GM10847 (cell line): ENCODE results near the gene FBXL20.

Experiments
- POLR2A ChIP-seq: IDR thresholded peaks from 2 replicates; pipeline ENCODE4 v1.6.1; 2011; ENCODE audit not compliant: insufficient read length; ENCODE audit errors: extremely low read depth

Gene FBXL20

DNA sequence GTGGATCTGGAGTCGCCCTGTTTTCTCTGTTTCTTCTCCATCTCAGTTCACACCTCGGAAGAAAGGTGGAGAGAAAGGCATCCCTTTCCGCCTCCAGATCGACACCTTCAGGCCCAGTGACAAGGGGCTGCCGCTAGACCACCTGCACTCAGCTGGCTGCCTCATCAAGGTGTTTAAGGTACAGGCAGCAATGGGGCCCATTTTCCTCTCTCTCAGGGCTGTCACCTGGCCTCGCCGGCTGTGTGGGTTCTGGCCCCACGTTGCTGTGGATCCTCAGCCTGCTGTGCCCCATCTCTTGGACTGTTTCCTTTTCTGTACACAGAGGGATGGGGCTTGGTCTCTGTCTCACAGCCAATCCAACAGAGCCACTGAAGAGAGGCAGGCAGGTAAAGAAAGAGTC is 158.3 kb downstream of the FBXL20 start:
- TF ChIP-seq POLR2A: no peak

DNA sequence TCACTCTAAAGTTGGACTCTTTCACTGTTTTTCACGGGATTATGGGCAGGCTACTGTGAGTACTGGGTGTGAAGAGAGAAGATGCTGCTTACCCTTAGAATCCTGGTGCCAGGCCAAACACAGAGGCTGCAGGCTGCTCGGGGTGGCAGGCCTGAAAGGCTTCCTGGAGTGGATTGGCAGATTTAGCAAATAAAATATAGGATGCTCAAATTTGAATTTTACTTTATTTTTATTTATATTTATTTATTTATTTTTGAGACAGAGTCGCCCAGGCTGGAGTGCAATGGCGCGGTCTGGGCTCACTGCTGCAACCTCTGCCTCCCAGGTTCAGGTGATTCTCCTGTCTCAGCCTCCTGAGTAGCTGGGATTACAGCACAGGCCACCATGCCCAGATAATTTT is 160.8 kb downstream of the FBXL20 start:
- no peak for TF ChIP-seq POLR2A

DNA sequence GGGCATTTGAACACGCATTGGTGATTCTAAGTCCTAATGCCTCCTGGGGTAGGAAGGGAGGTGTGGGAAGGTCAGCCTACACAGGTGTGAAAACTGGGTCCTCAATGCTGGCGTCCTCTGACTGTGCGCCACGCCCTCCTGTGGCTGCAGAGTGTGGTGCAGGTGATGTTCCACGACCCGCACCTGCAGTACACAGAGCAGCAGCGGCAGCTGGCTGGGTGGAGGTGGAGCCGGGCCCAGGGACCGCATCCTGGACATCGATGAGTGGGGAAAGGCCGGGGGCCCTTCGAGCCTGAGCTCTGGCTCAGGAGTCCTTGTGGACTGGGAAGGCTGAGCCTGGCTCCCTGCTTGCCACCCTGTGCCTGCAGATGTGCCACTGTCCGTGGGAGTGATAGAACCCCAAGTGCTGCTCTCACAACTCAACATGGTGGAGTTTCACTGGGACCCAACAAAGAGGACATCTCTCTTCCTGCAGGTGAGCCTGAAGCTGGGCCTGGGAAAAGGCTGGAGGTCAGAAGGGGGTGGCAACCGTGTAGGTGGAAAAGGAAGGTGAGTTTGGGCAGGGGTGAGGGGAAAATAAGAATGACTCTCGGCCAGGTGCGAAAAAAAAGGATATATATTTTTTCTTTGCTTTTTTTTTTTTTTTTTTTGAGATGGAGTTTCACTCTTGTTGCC is 161.6 kb downstream of the FBXL20 start:
- no peak for TF ChIP-seq POLR2A

DNA sequence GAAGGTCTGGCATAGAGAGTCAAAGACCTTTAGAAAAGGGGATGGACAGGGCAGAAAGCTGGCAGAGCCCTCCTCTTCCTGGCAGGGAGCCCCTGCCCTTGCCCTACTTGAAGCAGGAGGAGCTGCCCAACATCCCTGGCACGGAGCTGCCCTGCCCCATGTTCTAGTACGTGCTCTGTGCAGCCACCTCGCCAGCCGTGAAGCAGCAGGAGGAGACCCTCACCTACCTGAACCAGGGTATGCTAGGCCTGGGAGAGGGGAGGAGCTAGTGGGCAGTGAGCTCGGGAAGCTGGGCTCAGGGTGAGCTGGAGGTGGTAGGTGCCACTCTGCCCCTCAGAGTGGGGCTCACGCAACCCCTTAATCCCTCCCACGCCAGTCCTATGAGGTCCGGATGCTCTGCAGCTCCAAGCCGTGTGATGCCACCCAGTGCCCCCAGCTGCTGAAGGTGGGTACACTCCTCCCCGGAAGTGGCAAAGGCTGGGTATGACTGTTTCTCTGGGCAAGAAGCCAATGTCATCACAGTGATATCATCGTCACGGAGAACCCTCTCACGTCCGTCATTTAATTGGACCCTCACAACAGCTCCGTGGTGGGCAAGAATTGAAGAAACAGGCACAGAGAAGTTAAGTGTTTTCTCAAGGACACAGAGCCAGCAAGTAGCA is 163.0 kb downstream of the FBXL20 start:
- no peak for TF ChIP-seq POLR2A

DNA sequence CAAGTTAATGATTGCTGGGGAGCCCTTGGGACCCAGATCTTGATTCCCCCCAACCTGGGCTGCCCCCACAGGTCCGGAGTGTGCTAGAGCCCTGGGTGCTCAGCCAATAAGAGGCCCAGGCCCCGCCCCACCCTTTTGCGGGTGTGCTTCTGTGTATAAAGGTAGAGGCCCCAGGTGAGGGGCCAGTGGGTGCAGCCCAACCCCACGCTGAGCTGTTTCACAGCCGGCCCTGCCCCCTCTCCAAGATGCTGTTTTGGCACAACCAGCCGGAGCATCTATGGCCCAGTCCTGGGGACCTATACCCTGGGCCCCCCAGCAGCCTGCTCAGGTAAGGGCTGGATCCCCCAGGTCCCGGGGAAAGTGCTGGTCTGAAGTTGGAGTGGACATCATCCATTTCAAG is 163.8 kb downstream of the FBXL20 start:
- no peak for TF ChIP-seq POLR2A

DNA sequence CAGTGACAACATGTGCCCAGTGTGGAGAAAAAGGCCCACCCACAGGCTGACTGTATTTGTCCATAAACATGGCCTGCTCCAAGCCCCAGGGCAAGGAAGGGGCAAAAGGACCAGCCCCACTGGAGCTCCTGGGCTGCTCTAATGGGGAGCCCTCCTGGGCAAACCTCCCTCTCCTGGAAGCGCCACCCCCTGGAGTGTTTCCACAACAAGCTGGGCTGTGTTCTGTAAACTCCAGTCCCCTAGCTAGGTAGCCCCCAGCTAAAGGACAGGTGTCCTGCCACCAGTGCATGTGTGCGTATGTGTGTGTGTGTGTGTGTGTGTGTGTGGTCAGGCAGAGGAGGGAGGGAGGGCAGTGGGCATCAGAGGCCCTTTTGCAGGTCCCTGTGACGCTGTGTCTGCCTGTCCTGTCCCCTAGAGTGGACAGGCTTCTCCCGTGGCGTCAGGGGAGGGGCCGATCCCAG is 164.4 kb downstream of the FBXL20 start:
- no peak for TF ChIP-seq POLR2A

DNA sequence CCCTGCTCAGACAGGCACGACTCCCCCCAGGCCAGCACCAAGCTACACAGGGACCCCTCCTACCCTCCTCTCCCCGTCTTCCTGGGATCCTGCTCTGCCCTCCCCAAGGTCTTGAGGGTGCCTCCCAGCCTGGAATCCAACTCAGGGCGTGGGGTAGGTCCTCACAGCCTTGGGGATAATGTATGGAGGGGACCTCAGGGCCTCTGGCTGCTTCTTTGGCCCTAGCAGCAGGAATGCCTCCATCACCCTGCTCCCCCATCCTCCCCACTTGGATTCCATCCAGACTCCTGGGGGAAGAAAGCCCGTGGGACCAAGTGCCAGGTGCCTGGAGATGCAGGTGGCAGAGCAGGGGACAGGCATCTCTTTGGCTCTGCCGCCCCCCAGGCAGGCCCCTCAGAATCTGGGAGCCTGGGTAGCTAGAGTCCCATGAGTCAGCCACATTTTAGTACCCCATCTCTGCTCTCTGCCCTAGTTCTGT is 164.9 kb downstream of the FBXL20 start:
- no peak for TF ChIP-seq POLR2A

DNA sequence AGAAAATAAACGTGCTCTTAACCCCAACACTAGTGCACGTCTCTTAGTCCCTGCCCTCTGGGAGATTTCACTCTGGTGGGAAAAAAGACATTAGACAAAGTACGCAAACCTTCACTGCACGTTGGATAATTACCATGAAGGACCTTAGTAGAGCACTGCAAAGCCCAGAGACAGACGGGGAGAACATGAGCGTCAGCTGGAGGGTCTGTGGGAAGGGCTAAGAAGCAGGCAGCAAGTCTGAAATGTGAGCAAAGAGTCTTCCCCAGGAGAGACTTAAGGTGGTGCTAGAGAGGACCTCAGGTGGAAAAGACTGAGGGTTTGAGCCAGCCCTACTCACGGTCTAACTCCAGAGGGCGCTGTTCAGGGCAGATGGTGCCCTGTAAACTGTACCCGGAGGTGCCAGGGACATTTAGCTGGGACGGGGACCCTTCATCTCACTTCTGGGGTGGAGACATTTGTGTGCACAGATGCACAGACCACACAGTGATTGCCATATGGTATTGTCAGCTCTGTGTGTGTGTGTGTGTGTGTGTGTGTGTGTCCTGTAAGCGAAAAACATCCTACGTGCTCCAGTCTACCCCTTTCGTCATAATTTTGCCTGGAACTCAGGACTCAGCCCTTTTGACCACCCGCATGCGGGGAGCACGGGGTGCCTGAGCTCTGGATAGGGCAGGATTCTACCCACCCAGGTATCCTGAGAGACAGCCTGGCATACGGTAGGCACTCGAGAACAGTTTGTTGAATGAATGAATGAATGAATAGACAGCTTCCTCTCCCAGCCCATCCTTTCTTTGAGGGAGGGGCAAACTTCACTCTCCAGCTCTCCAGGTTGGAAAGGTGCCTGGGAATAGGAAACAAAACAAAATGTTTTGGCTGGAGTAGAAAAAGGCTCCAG is 165.6 kb downstream of the FBXL20 start:
- TF ChIP-seq POLR2A: no peak

DNA sequence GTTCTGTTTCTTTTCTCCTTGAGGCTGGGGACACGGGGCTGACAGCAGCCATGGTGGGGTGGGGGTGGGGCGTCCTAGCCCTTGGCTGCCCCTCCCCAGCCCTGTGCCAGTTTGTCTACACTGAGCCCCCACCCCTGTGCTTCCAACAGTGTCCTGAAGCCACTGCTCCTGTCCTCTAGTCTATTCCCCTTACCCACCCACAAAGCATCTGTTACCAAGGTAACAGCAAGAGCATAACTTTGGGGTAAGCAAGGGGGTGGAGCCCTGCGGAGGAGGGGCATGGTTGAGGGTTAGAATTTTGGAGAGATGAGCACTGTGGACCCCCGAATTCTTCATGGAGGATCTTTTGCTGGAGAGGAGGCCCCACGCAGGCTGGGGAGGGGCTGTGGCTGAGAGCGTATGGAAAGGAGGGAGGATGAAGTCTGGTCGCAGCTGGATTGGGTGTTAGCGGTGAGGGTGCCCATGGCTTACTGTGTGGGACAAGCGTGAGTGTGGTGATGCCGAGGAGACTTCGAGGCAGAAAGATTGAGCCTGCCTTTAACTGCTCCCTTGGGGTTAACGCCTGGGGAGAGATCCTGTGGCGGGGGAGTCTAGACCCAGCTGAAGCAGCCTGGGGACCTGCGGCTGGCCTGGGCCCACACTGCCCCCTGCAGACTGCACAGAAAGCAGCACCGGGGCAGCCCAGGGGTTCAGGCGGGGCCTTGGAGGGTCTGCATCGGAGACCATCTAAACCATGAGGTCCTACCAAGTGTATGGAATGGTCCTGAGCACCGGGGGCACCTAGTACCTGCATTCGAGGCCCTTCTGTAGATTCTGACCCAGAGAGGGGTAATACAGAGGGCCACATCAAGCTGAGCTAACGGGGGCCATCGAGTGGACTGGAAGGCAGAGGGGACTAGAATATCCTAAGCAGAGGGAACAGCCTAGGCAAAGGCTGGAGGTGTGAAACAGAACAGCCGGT is 169.6 kb downstream of the FBXL20 start:
- TF ChIP-seq POLR2A: no peak

DNA sequence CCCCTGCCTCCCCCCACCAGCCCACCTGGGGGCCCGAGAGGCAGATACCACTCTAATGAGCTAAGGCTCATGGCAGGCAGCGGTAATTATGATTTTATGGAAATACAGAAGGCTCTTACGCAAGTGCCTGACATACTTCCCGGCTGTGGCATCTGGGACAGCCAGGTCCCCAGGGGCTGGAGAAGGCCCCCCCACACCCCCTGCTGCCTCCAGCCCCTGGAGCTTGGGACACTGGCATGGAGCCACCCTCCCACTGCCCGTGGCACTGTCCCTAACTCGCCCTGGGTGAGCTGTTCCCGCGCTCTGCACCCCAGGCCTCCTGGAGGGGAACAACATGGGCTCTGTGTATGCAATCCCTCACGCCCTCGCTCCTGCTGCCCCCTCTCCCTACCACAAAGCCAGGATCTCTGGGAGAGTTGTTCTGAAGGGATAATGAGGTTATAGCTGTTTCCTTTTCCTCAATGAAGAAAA is 170.3 kb downstream of the FBXL20 start:
- TF ChIP-seq POLR2A: no peak

DNA sequence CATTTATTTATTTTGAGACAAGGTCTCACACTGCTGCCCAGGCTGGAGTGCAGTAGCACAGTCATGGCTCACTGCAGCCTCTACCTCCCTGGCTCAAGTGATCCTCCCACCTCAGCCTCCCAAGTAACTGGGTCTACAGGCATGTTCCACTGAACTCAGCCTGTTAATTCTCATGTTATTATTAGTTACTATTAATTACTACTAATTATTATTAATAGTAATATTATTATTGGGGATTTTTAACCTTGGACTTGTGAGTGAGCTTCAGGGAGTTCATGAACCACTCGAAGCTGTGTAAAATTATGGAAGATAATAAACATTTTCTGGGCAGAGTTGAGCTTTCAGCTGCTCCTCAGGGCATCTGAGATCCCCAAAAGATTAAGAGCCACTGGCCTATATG is 171.1 kb downstream of the FBXL20 start:
- TF ChIP-seq POLR2A: no peak

DNA sequence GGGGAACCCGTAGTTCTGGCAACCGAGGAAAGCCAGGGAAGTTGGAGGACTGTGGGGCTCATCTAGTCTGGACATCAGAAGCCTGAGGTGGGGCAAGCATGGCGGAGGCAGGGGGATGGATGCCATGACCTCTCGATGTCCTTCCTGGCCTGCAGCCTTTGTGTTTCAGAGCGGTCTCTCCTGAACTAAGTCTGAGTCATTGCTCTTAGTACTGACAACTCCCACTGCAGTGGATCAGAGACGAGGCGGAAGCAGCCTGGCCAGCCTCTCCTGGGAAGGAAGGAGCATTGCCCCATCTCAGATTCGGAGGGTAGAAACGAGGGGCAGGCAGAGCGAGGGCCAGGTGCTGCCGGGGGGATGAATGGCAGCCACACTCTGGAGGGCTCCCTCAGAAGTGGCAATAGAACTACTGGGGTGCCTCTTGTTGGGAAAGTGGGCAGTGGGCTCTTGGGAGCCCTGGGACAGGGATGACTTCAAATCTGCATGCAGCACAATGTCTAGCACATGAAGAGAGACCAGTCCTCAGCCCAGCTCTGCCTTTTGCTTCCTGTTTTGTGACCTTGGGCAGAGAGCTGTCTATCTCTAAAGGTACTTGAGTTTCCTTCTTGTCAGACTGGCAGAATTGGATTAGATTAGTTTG is 172.0 kb downstream of the FBXL20 start:
- TF ChIP-seq POLR2A: no peak

DNA sequence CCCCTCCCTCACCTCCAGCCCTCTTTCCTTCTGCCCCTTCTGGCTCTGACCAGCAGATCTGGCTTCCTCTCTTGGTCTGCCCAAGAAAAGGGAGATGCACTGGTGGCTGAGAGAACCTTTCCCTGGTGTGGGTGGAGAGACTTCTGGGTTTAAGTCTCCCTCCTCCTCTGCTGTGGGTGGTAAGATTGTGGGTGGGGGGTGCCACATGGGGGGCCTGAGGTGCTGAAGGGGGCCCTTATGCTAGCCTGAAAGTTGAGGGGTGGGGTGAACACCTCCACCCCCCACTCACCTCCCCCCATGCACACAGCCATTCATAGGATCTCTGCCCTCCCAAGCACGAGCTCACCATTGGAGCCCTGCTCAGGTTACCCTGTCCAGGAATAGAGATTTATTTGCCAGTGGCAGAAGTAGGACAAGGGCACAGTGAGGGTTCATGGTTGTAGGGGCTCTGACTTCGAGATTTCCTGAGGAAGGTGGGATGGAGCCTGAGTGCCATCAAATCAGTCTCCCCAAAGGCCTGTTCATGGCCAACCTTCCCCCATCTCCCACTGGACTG is 174.0 kb downstream of the FBXL20 start:
- TF ChIP-seq POLR2A: no peak
